22Rv1 (cell line): Measurements from ENCODE around the gene KIRREL3.

Source experiments
- H3K27ac ChIP-seq: fragments of 450-650 bp; 2 replicates; pipeline ENCODE4 v1.5.1; 2017
- CTCF ChIP-seq: fragments of 450-650 bp; IDR thresholded peaks from 2 replicates; pipeline ENCODE4 v1.5.1; 2017; ENCODE audit warnings: mild to moderate bottlenecking
- ZFX ChIP-seq: fragments of 450-650 bp; IDR thresholded peaks from 2 replicates; pipeline ENCODE4 v1.6.1; 2017; ENCODE audit warnings: antibody characterized with exemption, borderline replicate concordance

KIRREL3 gene

GRCh38 chr11:127018683-127019279, 18.2 kb upstream of the KIRREL3 start:
- TF ChIP-seq ZFX: no peak
- no peak for TF ChIP-seq CTCF

DNA sequence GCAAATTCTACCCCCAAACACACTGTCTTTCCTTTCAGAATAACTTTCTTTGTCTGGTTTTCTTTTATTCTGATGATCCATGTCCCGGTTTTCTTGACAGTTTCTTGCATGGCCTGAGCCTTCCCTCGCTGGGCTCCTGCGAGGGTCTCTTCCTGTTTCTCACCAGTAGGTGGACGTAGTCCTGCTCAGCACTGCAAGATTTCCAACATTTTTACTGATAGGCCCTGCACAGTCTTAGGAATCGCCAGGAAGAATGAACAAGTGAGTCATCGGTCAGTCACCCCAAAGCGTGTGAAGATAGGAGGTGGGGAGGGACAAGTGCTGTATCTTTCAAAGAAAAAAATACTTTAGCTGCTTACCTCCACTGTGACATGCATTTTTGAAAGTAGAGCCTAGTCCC, 16.9 kb upstream of the KIRREL3 start:
- H3K27ac ChIP-seq: no peak overlapping the region
- no peak for TF ChIP-seq CTCF
- no peak for TF ChIP-seq ZFX

More at GRCh38 chr11:127018683-127019279, 18.2 kb upstream of the KIRREL3 start:
- no peak overlapping the region for H3K27ac ChIP-seq

GRCh38 chr11:127013550-127013949, 13.0 kb upstream of the KIRREL3 start:
- no peak overlapping the region for H3K27ac ChIP-seq
- TF ChIP-seq ZFX: no peak
- TF ChIP-seq CTCF: no peak

DNA sequence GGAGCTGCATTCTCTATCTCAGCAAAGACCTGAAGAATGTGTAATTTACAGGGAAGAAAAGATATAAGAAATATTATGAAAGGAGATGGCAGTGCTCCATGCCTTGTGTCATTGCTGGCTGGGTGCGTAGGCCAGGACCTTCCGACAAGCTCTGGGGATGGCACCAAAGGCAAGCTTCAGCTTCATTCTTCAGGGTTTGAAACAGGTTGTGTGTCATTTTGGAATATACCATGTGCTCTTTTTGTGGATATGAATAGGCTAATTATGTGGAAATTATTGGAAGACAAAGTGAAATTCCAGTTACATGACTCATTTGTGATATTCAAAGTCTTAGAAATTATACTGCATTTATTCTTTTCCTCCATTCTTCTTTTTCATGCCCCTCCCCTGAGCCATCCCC, 5.7 kb upstream of the KIRREL3 start:
- no peak overlapping the region for H3K27ac ChIP-seq
- TF ChIP-seq ZFX (no peak), CTCF (no peak)

GRCh38 chr11:127003260-127003981, 2.9 kb upstream of the KIRREL3 start:
- H3K27ac ChIP-seq: no peak overlapping the region
- no peak for TF ChIP-seq ZFX
- peak; percentile 55 for TF ChIP-seq CTCF

GRCh38 chr11:127002669-127003259, 2.2 kb upstream of the KIRREL3 start:
- TF ChIP-seq ZFX (no peak), CTCF (no peak)
- no peak overlapping the region for H3K27ac ChIP-seq

DNA sequence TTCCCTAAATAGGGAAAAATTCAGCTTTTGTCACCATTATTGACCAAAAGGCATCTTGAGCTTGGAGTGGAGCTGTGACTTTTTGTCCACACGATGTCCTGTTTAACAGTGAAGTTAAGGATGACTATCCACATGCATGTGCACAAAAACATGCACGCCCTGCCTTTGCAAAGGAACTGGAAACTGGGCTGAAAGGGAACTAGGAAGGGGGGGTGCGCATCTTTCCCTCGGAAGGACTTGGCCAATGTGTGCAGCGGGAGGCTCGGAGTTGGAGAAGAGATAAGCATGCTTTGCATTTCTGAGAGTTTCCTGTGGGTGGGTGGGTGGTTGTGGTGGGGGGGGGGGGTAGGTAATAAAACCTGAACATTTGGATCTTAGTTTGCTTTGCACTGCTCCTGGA, 411 bp upstream of the KIRREL3 start:
- H3K27ac ChIP-seq: no peak overlapping the region
- no peak for TF ChIP-seq CTCF
- TF ChIP-seq ZFX: no peak
